Right atrium auricular region (tissue), 2 donors: Measurements from ENCODE around the gene PRDM7. TPM values are rescaled to one million over a fixed set of nuclear protein-coding genes. Genes with fewer than 3 reads are reported as not detected.
"Not testable (repeated sequence)": the region's sequence is repeated elsewhere in the genome, so short reads cannot be mapped to it uniquely, and the experiment has no call there.

Experiments
- DNase-seq: peaks from one replicate; pipeline ENCODE4 v3.0.0-alpha.2; 2019; ENCODE audit warnings: low spot score
- H3K27ac ChIP-seq, 2 donors: fragments of 200-600 bp; sonication (generic); 1 replicate in 1 of 2; 2 replicates in 1 of 2; pipeline ENCODE4 v1.5.1; 2016 to 2019
- H3K27me3 ChIP-seq, 2 donors: fragments of 200-600 bp; sonication (generic); one replicate each; pipeline versions ENCODE4 v1.5.1 to v1.6.0; 2017 to 2019
- H3K36me3 ChIP-seq: fragments of 200-600 bp; sonication (generic); one replicate; pipeline ENCODE4 v1.5.1; 2016
- H3K4me1 ChIP-seq, 2 donors: fragments of 200-600 bp; sonication (generic); one replicate each; pipeline versions ENCODE4 v1.5.1 to v1.6.0; 2017 to 2019
- H3K4me3 ChIP-seq, 2 donors: fragments of 200-600 bp; sonication (generic); 1 replicate in 1 of 2; 2 replicates in 1 of 2; pipeline ENCODE4 v1.5.1; 2017 to 2019; ENCODE audit warnings: mild to moderate bottlenecking in 1 of 2, moderate library complexity in 1 of 2
- H3K9me3 ChIP-seq, 2 donors: fragments of 200-600 bp; sonication (generic); one replicate each; pipeline ENCODE4 v1.5.1; 2019
- CTCF ChIP-seq, 2 donors: fragments of 200-600 bp; sonication (generic); IDR thresholded peaks; one replicate each; pipeline ENCODE4 v1.5.1; 2019; ENCODE audit warnings: antibody characterized with exemption in 2 of 2
- total RNA-seq, 2 donors: library from RNA; depleted of rRNA; stranded (reverse); fragments of >200 nt; gene quantifications; one replicate each; pipeline ENCODE4 v1.1.0, GENCODE V29; 2016

PRDM7 gene
- total RNA-seq = not detected

- H3K27ac ChIP-seq = peak within 1 kb of the TSS; percentile 24 to 46
- H3K4me1 ChIP-seq = peaks cover 0 to 13% of the 10 kb centered on the region in 2 donors
- H3K36me3 ChIP-seq = no peaks in the 10 kb centered on the region
- H3K4me3 ChIP-seq = peak within 1 kb of the TSS in 1 of 2 donors; percentile 51
- H3K27me3 ChIP-seq = no peaks in the 10 kb centered on the region
- TF ChIP-seq CTCF (IDR thresholded peaks at IDR 0.05) = no peak
- no peaks in the 10 kb centered on the region for H3K9me3 ChIP-seq
- peak; percentile 84 for DNase-seq
Measured at GRCh38 chr16:90077240-90077756, at the start of gene PRDM7. TSS of gene PRDM7 (minus strand) at chr16:90077331. CDS start at chr16:90075910, 1,421 bp downstream.

- H3K27ac ChIP-seq, H3K4me1 ChIP-seq, H3K27me3 ChIP-seq, H3K36me3 ChIP-seq, H3K4me3 ChIP-seq, H3K9me3 ChIP-seq, DNase-seq: not testable (repeated sequence)
Measured at GRCh38 chr16:90121846-90122245, 44.7 kb upstream of the PRDM7 start.

- not testable (repeated sequence) for H3K4me1 ChIP-seq, H3K9me3 ChIP-seq, DNase-seq, H3K27ac ChIP-seq, H3K27me3 ChIP-seq, H3K4me3 ChIP-seq, H3K36me3 ChIP-seq
Measured at GRCh38 chr16:90107617-90108016, 30.5 kb upstream of the PRDM7 start.

GRCh38 chr16:90107060-90107459, 29.9 kb upstream of the PRDM7 start:
- not testable (repeated sequence) for H3K27ac ChIP-seq, H3K9me3 ChIP-seq, H3K27me3 ChIP-seq, H3K4me1 ChIP-seq, H3K36me3 ChIP-seq, H3K4me3 ChIP-seq, DNase-seq

GRCh38 chr16:90106271-90106670, 29.1 kb upstream of the PRDM7 start:
- not testable (repeated sequence) for H3K36me3 ChIP-seq, H3K27me3 ChIP-seq, H3K9me3 ChIP-seq, H3K4me3 ChIP-seq, H3K27ac ChIP-seq, H3K4me1 ChIP-seq, DNase-seq

GRCh38 chr16:90104725-90105124, 27.6 kb upstream of the PRDM7 start:
- not testable (repeated sequence) for H3K9me3 ChIP-seq, H3K4me3 ChIP-seq, DNase-seq, H3K27me3 ChIP-seq, H3K27ac ChIP-seq, H3K4me1 ChIP-seq, H3K36me3 ChIP-seq

GRCh38 chr16:90102086-90102884, 25.2 kb upstream of the PRDM7 start:
- H3K4me1 ChIP-seq, H3K4me3 ChIP-seq, H3K9me3 ChIP-seq, H3K27ac ChIP-seq, H3K27me3 ChIP-seq, DNase-seq, H3K36me3 ChIP-seq: not testable (repeated sequence)

- H3K4me1 ChIP-seq, H3K9me3 ChIP-seq, H3K4me3 ChIP-seq, H3K27me3 ChIP-seq, H3K36me3 ChIP-seq, H3K27ac ChIP-seq, DNase-seq: not testable (repeated sequence)
Measured at GRCh38 chr16:90101332-90101731, 24.2 kb upstream of the PRDM7 start.

GRCh38 chr16:90100790-90101189, 23.7 kb upstream of the PRDM7 start:
- not testable (repeated sequence) for H3K4me3 ChIP-seq, H3K9me3 ChIP-seq, H3K36me3 ChIP-seq, H3K27ac ChIP-seq, H3K4me1 ChIP-seq, DNase-seq, H3K27me3 ChIP-seq

- not testable (repeated sequence) for DNase-seq, H3K4me3 ChIP-seq, H3K27me3 ChIP-seq, H3K27ac ChIP-seq, H3K36me3 ChIP-seq, H3K9me3 ChIP-seq, H3K4me1 ChIP-seq
Measured at GRCh38 chr16:90100229-90100628, 23.1 kb upstream of the PRDM7 start.

- H3K27ac ChIP-seq, H3K27me3 ChIP-seq, H3K4me1 ChIP-seq, DNase-seq, H3K36me3 ChIP-seq, H3K9me3 ChIP-seq, H3K4me3 ChIP-seq: not testable (repeated sequence)
Measured at GRCh38 chr16:90098936-90099335, 21.8 kb upstream of the PRDM7 start.

GRCh38 chr16:90097010-90097684, 20.0 kb upstream of the PRDM7 start:
- not testable (repeated sequence) for DNase-seq, H3K4me3 ChIP-seq, H3K36me3 ChIP-seq, H3K27ac ChIP-seq, H3K4me1 ChIP-seq, H3K27me3 ChIP-seq, H3K9me3 ChIP-seq

- H3K4me3 ChIP-seq, DNase-seq, H3K27me3 ChIP-seq, H3K27ac ChIP-seq, H3K36me3 ChIP-seq, H3K9me3 ChIP-seq, H3K4me1 ChIP-seq: not testable (repeated sequence)
Measured at GRCh38 chr16:90094791-90095190, 17.7 kb upstream of the PRDM7 start.

- not testable (repeated sequence) for H3K4me3 ChIP-seq, H3K36me3 ChIP-seq, H3K27me3 ChIP-seq, DNase-seq, H3K9me3 ChIP-seq, H3K4me1 ChIP-seq, H3K27ac ChIP-seq
Measured at GRCh38 chr16:90094296-90094695, 17.2 kb upstream of the PRDM7 start.
